ENCODE measurements around the gene SLC4A2. TPM values are rescaled to one million over a fixed set of nuclear protein-coding genes. Genes with fewer than 3 reads are reported as not detected.
"Not testable (repeated sequence)": the region's sequence is repeated elsewhere in the genome, so short reads cannot be mapped to it uniquely, and the experiment has no call there.

Gene SLC4A2
- total RNA-seq, 2 donors from 2014 or later = 265 to 284 TPM

- Histone ChIP-seq H3K27me3 (ENCODE audit: control insufficient read depth, insufficient read depth, low read length, poor library complexity, severe bottlenecking) (peaks cover 16% of the 10 kb centered on the region), H3K36me3 (ENCODE audit: control insufficient read depth, insufficient read depth, low read length) (no peaks in the 10 kb centered on the region), H3K9ac (ENCODE audit: extremely low read depth, low read length, poor library complexity, severe bottlenecking) (no peak within 1 kb of the TSS), H3K9me3 (ENCODE audit: control insufficient read depth, low read length) (no peaks in the 10 kb centered on the region), H3K4me1 (ENCODE audit: control insufficient read depth, insufficient read depth, low read length) (peaks cover 9% of the 10 kb centered on the region), H3K4me3 (ENCODE audit: low read length) (no peak within 1 kb of the TSS), H3K27ac (ENCODE audit: low read depth, low read length) (no peak within 1 kb of the TSS)
- peaks cover 37% of the 10 kb centered on the region for H3K4me1 Mint-ChIP-seq
- peaks cover 53% of the 10 kb centered on the region for H3K27me3 Mint-ChIP-seq (ENCODE audit: insufficient read depth)
- no peaks in the 10 kb centered on the region for H3K9me3 Mint-ChIP-seq
- no peak for DNase-seq
- no peak within 1 kb of the TSS for H3K4me3 Mint-ChIP-seq
- H3K36me3 Mint-ChIP-seq (ENCODE audit: low read depth) = no peaks in the 10 kb centered on the region
- no peak within 1 kb of the TSS for H3K27ac Mint-ChIP-seq
- WGBS, 2 experiments (ENCODE audit: insufficient coverage in 1 of 2, insufficient read length in 1 of 2) = 81 to 88% methylated on average over 4 of the region's 4 CpGs
- TF ChIP-seq CTCF (conservative IDR thresholded peaks at IDR 0.05) = no peak
Observed at GRCh38 chr7:151024435-151025056, 34.8 kb upstream of the SLC4A2 start, which contains the start of gene ATG9B. TSS of gene ATG9B (minus strand) at chr7:151024494. CDS start at chr7:151024423, 71 bp downstream.

GRCh38 chr7:151025924-151026671 is 33.3 kb upstream of the SLC4A2 start:
- Histone ChIP-seq H3K27me3 (ENCODE audit: control insufficient read depth, insufficient read depth, low read length, poor library complexity, severe bottlenecking) (peaks cover under 1% of the 10 kb centered on the region), H3K27ac (ENCODE audit: low read depth, low read length) (no peak overlapping the region), H3K36me3 (ENCODE audit: control insufficient read depth, insufficient read depth, low read length) (no peaks in the 10 kb centered on the region), H3K4me1 (ENCODE audit: control insufficient read depth, insufficient read depth, low read length) (peaks cover 9% of the 10 kb centered on the region), H3K9me3 (ENCODE audit: control insufficient read depth, low read length) (no peaks in the 10 kb centered on the region), H3K4me3 (ENCODE audit: low read length) (peak overlapping the region; percentile 3), H3K9ac (ENCODE audit: extremely low read depth, low read length, poor library complexity, severe bottlenecking) (no peak overlapping the region)
- DNase-seq = no peak
- Mint-ChIP-seq H3K27ac (peak overlapping the region; percentile 99), H3K27me3 (ENCODE audit: insufficient read depth) (peaks cover 38% of the 10 kb centered on the region), H3K9me3 (no peaks in the 10 kb centered on the region), H3K4me1 (peaks cover 27% of the 10 kb centered on the region), H3K36me3 (ENCODE audit: low read depth) (no peaks in the 10 kb centered on the region), H3K4me3 (no peak overlapping the region)
- WGBS, 2 experiments (ENCODE audit: insufficient coverage in 1 of 2, insufficient read length in 1 of 2) = 93 to 95% methylated on average over 2 to 4 of the region's 4 CpGs
- TF ChIP-seq CTCF (conservative IDR thresholded peaks at IDR 0.05) = no peak

GRCh38 chr7:151026771-151027727 is 32.3 kb upstream of the SLC4A2 start:
- H3K9me3 Mint-ChIP-seq; H3K27ac ChIP-seq (ENCODE audit: low read depth, low read length); H3K4me1 ChIP-seq (ENCODE audit: control insufficient read depth, insufficient read depth, low read length); H3K27me3 ChIP-seq (ENCODE audit: control insufficient read depth, insufficient read depth, low read length, poor library complexity, severe bottlenecking); H3K9me3 ChIP-seq (ENCODE audit: control insufficient read depth, low read length); H3K36me3 Mint-ChIP-seq (ENCODE audit: low read depth); H3K36me3 ChIP-seq (ENCODE audit: control insufficient read depth, insufficient read depth, low read length): not testable (repeated sequence)
- H3K4me3 ChIP-seq (ENCODE audit: low read length) = peak overlapping the region; percentile 93
- Mint-ChIP-seq H3K27ac (peak overlapping the region; percentile 99), H3K27me3 (ENCODE audit: insufficient read depth) (peaks cover 28% of the 10 kb centered on the region), H3K4me3 (peak overlapping the region; percentile 86), H3K4me1 (peaks cover 27% of the 10 kb centered on the region)
- WGBS, 2 experiments (ENCODE audit: insufficient coverage in 1 of 2, insufficient read length in 1 of 2) = 27 to 40% methylated on average over 12 to 19 of the region's 19 CpGs
- DNase-seq = peak; percentile 73
- H3K9ac ChIP-seq (ENCODE audit: extremely low read depth, low read length, poor library complexity, severe bottlenecking) = peak overlapping the region; percentile 83

GRCh38 chr7:151027728-151028130 is 31.7 kb upstream of the SLC4A2 start:
- Histone ChIP-seq H3K4me3 (ENCODE audit: low read length) (peak overlapping the region; percentile 93), H3K27ac (ENCODE audit: low read depth, low read length) (peak overlapping the region; percentile 42), H3K9ac (ENCODE audit: extremely low read depth, low read length, poor library complexity, severe bottlenecking) (peak overlapping the region; percentile 83)
- H3K36me3 Mint-ChIP-seq (ENCODE audit: low read depth); H3K36me3 ChIP-seq (ENCODE audit: control insufficient read depth, insufficient read depth, low read length); H3K4me1 ChIP-seq (ENCODE audit: control insufficient read depth, insufficient read depth, low read length); H3K9me3 Mint-ChIP-seq; DNase-seq; H3K9me3 ChIP-seq (ENCODE audit: control insufficient read depth, low read length); H3K27me3 ChIP-seq (ENCODE audit: control insufficient read depth, insufficient read depth, low read length, poor library complexity, severe bottlenecking): not testable (repeated sequence)
- peak overlapping the region; percentile 86 for H3K4me3 Mint-ChIP-seq
- H3K27ac Mint-ChIP-seq = peak overlapping the region; percentile 99
- H3K27me3 Mint-ChIP-seq (ENCODE audit: insufficient read depth) = peaks cover 27% of the 10 kb centered on the region
- 8 to 17% methylated on average over 5 to 16 of the region's 16 CpGs for WGBS, 2 experiments (ENCODE audit: insufficient coverage in 1 of 2, insufficient read length in 1 of 2)
- H3K4me1 Mint-ChIP-seq = peaks cover 27% of the 10 kb centered on the region
